AG10803 (cell line): ENCODE results near the gene SRSF2.
A peak's percentile ranks its signal among the peaks of the same experiment; 100 is the strongest.

Source experiments
- DNase-seq: peaks from one replicate; pipeline ENCODE4 v3.0.0; 2010; ENCODE audit warnings: low read depth
- H3K4me3 ChIP-seq: 2 replicates; pipeline ENCODE4 v1.5.1; 2011; ENCODE audit warnings: mild to moderate bottlenecking, low read length, control low read depth
- TF ChIP-seq, protein P1 (sequence below): conservative IDR thresholded peaks from 2 replicates; pipeline ENCODE4 v1.5.1; 2011; ENCODE audit warnings: mild to moderate bottlenecking, low read length, control low read depth, inconsistent platforms

The SRSF2 gene

GRCh38 chr17:76737676-76738467 lies 741 bp upstream of the SRSF2 start, which contains the start of gene MFSD11:
MFSD11 (plus strand) TSS chr17:76738119; CDS start chr17:76738353, 234 bp downstream.
- DNase-seq: peak; percentile 94
- TF ChIP-seq, protein P1, sequence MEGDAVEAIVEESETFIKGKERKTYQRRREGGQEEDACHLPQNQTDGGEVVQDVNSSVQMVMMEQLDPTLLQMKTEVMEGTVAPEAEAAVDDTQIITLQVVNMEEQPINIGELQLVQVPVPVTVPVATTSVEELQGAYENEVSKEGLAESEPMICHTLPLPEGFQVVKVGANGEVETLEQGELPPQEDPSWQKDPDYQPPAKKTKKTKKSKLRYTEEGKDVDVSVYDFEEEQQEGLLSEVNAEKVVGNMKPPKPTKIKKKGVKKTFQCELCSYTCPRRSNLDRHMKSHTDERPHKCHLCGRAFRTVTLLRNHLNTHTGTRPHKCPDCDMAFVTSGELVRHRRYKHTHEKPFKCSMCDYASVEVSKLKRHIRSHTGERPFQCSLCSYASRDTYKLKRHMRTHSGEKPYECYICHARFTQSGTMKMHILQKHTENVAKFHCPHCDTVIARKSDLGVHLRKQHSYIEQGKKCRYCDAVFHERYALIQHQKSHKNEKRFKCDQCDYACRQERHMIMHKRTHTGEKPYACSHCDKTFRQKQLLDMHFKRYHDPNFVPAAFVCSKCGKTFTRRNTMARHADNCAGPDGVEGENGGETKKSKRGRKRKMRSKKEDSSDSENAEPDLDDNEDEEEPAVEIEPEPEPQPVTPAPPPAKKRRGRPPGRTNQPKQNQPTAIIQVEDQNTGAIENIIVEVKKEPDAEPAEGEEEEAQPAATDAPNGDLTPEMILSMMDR: no peak
- H3K4me3 ChIP-seq: peak within 1 kb of the TSS; percentile 96

GRCh38 chr17:76736349-76737081 lies 616 bp downstream of the SRSF2 start:
- TF ChIP-seq, protein P1: peak; percentile 35
- peak; percentile 73 for DNase-seq
- peak overlapping the region; percentile 96 for H3K4me3 ChIP-seq

DNA sequence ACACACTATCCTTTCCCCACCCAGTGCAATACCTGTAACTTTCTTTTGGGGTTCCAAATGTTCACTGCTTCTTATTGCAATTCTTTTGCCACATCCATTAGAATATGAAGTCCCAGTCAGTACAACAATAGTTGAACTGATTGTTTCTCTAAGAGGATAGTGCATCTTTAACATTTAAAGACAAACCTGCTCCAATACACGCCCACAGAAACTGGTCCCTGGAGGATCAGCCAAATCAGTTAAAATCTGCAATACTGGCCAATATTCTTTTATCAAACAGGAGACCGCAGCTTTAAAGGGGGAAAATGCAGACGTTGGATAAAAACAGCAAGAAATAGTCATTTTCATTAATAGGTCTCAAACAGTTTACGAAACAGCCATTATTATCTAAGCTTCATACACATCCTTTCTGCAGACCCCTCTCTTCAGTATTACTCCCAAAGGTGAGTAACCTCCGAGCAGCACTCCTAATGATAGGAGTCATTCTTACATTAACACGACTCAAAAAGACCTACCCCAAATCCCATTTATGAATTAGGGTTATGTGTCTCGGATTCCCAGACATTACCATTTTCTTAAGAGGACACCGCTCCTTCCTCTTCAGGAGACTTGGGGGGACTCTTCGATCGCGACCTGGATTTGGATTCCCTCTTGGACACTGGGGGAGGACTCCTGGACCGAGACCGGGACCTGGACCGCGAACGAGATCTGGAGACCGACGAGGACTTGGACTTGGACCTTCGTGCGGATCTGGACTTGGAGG lies 1.4 kb downstream of the SRSF2 start:
- TF ChIP-seq, protein P1: no peak
- no peak for DNase-seq
- peak overlapping the region; percentile 96 for H3K4me3 ChIP-seq

- peak overlapping the region; percentile 96 for H3K4me3 ChIP-seq
- TF ChIP-seq, protein P1: no peak
- no peak for DNase-seq
Measured at GRCh38 chr17:76735006-76735405, 2.1 kb downstream of the SRSF2 start.

GRCh38 chr17:76734080-76734840 lies 2.9 kb downstream of the SRSF2 start:
- H3K4me3 ChIP-seq: peak overlapping the region; percentile 96
- TF ChIP-seq, protein P1: no peak
- no peak for DNase-seq

DNA sequence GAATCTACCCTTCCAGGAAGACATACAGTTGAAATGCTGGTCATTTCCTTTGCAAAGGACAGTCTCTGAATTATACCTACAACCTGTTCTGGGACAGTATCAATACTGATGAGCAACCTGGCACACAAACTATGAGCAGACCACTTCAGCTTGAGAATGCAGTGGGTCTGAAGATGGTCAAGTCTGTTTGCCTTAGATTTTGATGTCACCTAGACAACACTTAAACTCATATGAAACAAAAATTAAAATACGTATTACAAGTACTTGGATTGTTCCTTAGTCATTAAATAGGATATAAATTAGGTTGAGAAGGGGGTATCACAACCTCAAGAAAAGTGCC lies 3.5 kb downstream of the SRSF2 start:
- DNase-seq: no peak
- H3K4me3 ChIP-seq: no peak overlapping the region
- TF ChIP-seq, protein P1: no peak
